K562 (cell line): Measurements from ENCODE around the gene HSD3B7. TPM values are rescaled to one million over a fixed set of nuclear protein-coding genes. Genes with fewer than 3 reads are reported as not detected.

Experiments used
- BRD4 ChIP-seq: fragments of 200-600 bp; sonication (generic); IDR thresholded peaks from 2 replicates; pipeline ENCODE4 v1.6.1; 2017; ENCODE audit warnings: inconsistent platforms
- FIP1L1 ChIP-seq: fragments of 200-400 bp; formaldehyde crosslinking; IDR thresholded peaks from 2 replicates; pipeline ENCODE4 v1.6.1; 2018; ENCODE audit warnings: mild to moderate bottlenecking, low read depth, low read length; ENCODE audit not compliant: poor library complexity, severe bottlenecking
- HDAC8 ChIP-seq: fragments of 450-650 bp; IDR thresholded peaks from 2 replicates; pipeline ENCODE4 v1.6.1; 2016; ENCODE audit warnings: mild to moderate bottlenecking, missing genetic modification characterization, moderate library complexity, missing compliant biosample characterization
- ZBED1 ChIP-seq: IDR thresholded peaks from 2 replicates; pipeline ENCODE4 v1.6.1; 2014
- ZKSCAN1 ChIP-seq: fragments of 150-350 bp; IDR thresholded peaks from 2 replicates; pipeline ENCODE4 v1.6.1; 2016; ENCODE audit warnings: low read depth, low read length
- ZNF431 ChIP-seq: sonication (generic); formaldehyde crosslinking; IDR thresholded peaks from 2 replicates; pipeline ENCODE4 v1.8.0; 2022; ENCODE audit warnings: mild to moderate bottlenecking, missing genetic modification reagents
- polyA plus RNA-seq, 8 experiments: library from polyadenylated mRNA; depleted of rRNA in 4 of 8; stranded (reverse) in 5 of 8; unstranded in 3 of 8; fragments of >200 nt; fragmentation: Nextera tagmentation in 2 of 8; fragmentation: Illumina TruSeq in 1 of 8; extraction: Ambion mirVana in 2 of 8; extraction: Trizol in 1 of 8; gene quantifications; 2 replicates each; pipeline versions ENCODE4 v1.2.1 to v1.2.3, GENCODE V29; 2011 to 2014; ENCODE audit warnings: inconsistent platforms in 1 of 8, missing spikeins in 1 of 8
- total RNA-seq, 7 experiments: library from RNA; depleted of rRNA in 6 of 7; stranded (reverse); fragments of >200 nt in 6 of 7; fragmentation: Illumina TruSeq in 2 of 7; extraction: Trizol in 2 of 7; gene quantifications; 2 replicates each; pipeline versions ENCODE4 v1.2.1 to v1.2.3, GENCODE V29; 2011 to 2021; ENCODE audit warnings: low replicate concordance in 1 of 7
- TF ChIP-seq, protein P1 (sequence below): sonication (generic); formaldehyde crosslinking; IDR thresholded peaks from 2 replicates; pipeline ENCODE4 v1.8.0; 2023; ENCODE audit warnings: mild to moderate bottlenecking, missing genetic modification reagents
- TF ChIP-seq, protein P2 (sequence below): IDR thresholded peaks from 2 replicates; pipeline ENCODE4 v1.6.1; 2011; ENCODE audit warnings: borderline replicate concordance, low read depth, mild to moderate bottlenecking, moderate library complexity, low read length; ENCODE audit not compliant: insufficient read depth, poor library complexity, severe bottlenecking
- TF ChIP-seq, protein P3 (sequence below): fragments of 450-650 bp; formaldehyde crosslinking; IDR thresholded peaks from 2 replicates; pipeline ENCODE4 v1.4.0; 2020; ENCODE audit warnings: mild to moderate bottlenecking
- TF ChIP-seq, protein P4 (sequence below), 2 experiments: fragments of 450-650 bp; IDR thresholded peaks; 2 replicates each; pipeline ENCODE4 v1.6.1; 2018; ENCODE audit warnings: mild to moderate bottlenecking in 2 of 2, low read depth in 1 of 2; ENCODE audit not compliant: partially characterized antibody in 2 of 2
- TF ChIP-seq, protein P5 (sequence below): fragments of 250-450 bp; sonication (Bioruptor Pico); IDR thresholded peaks from 2 replicates; pipeline ENCODE4 v1.5.0; 2020; ENCODE audit warnings: mild to moderate bottlenecking

HSD3B7 gene
- total and polyA plus RNA-seq, 9 of the 15 experiments (the other 6 are each of a cell fraction or from before 2014, with no cell fraction given): 5.4 to 49.1 (median 23.0) TPM

DNA sequence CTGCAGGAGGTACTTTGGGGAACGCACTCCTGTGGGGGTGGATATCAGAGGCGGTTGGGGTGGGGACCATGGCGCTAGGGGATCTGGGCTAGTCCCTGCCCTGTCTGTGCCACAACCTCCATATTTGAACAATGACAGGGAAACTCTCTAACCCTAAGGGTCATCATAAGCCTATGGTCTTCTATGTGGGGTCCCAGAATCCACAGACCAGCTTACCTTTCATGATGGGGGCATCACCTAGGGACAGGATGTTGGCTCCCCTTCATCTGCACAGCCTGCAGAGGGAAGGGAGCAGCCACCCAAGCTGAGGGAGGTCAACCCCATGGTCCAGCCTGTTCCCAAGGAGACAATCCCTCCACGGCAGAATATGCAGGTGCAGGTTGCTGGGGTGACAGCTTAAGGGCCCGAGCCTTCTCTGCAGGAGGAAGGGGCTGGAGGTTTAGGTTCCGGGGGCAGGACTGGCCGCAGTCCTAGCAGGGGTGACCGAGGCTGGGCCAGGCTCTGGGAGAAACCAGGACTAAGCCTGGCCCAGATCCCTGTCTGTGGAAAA is 34.4 kb upstream of the HSD3B7 start (continued):
- TF ChIP-seq, protein P1, sequence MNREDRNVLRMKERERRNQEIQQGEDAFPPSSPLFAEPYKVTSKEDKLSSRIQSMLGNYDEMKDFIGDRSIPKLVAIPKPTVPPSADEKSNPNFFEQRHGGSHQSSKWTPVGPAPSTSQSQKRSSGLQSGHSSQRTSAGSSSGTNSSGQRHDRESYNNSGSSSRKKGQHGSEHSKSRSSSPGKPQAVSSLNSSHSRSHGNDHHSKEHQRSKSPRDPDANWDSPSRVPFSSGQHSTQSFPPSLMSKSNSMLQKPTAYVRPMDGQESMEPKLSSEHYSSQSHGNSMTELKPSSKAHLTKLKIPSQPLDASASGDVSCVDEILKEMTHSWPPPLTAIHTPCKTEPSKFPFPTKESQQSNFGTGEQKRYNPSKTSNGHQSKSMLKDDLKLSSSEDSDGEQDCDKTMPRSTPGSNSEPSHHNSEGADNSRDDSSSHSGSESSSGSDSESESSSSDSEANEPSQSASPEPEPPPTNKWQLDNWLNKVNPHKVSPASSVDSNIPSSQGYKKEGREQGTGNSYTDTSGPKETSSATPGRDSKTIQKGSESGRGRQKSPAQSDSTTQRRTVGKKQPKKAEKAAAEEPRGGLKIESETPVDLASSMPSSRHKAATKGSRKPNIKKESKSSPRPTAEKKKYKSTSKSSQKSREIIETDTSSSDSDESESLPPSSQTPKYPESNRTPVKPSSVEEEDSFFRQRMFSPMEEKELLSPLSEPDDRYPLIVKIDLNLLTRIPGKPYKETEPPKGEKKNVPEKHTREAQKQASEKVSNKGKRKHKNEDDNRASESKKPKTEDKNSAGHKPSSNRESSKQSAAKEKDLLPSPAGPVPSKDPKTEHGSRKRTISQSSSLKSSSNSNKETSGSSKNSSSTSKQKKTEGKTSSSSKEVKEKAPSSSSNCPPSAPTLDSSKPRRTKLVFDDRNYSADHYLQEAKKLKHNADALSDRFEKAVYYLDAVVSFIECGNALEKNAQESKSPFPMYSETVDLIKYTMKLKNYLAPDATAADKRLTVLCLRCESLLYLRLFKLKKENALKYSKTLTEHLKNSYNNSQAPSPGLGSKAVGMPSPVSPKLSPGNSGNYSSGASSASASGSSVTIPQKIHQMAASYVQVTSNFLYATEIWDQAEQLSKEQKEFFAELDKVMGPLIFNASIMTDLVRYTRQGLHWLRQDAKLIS: no peak
- TF ChIP-seq HDAC8 (tag) (no peak), ZKSCAN1 (no peak), ZBED1 (0 out of 2 replicates have a peak, but pooled peaks have one; percentile 16), FIP1L1 (no peak), BRD4 (no peak), ZNF431 (CRISPR knock-in tag) (0 out of 2 replicates have a peak, but pooled peaks have one; percentile 22)
- TF ChIP-seq, protein P2, sequence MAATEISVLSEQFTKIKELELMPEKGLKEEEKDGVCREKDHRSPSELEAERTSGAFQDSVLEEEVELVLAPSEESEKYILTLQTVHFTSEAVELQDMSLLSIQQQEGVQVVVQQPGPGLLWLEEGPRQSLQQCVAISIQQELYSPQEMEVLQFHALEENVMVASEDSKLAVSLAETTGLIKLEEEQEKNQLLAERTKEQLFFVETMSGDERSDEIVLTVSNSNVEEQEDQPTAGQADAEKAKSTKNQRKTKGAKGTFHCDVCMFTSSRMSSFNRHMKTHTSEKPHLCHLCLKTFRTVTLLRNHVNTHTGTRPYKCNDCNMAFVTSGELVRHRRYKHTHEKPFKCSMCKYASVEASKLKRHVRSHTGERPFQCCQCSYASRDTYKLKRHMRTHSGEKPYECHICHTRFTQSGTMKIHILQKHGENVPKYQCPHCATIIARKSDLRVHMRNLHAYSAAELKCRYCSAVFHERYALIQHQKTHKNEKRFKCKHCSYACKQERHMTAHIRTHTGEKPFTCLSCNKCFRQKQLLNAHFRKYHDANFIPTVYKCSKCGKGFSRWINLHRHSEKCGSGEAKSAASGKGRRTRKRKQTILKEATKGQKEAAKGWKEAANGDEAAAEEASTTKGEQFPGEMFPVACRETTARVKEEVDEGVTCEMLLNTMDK: no peak
- TF ChIP-seq, protein P3, sequence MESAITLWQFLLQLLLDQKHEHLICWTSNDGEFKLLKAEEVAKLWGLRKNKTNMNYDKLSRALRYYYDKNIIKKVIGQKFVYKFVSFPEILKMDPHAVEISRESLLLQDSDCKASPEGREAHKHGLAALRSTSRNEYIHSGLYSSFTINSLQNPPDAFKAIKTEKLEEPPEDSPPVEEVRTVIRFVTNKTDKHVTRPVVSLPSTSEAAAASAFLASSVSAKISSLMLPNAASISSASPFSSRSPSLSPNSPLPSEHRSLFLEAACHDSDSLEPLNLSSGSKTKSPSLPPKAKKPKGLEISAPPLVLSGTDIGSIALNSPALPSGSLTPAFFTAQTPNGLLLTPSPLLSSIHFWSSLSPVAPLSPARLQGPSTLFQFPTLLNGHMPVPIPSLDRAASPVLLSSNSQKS: no peak
- TF ChIP-seq, protein P4, sequence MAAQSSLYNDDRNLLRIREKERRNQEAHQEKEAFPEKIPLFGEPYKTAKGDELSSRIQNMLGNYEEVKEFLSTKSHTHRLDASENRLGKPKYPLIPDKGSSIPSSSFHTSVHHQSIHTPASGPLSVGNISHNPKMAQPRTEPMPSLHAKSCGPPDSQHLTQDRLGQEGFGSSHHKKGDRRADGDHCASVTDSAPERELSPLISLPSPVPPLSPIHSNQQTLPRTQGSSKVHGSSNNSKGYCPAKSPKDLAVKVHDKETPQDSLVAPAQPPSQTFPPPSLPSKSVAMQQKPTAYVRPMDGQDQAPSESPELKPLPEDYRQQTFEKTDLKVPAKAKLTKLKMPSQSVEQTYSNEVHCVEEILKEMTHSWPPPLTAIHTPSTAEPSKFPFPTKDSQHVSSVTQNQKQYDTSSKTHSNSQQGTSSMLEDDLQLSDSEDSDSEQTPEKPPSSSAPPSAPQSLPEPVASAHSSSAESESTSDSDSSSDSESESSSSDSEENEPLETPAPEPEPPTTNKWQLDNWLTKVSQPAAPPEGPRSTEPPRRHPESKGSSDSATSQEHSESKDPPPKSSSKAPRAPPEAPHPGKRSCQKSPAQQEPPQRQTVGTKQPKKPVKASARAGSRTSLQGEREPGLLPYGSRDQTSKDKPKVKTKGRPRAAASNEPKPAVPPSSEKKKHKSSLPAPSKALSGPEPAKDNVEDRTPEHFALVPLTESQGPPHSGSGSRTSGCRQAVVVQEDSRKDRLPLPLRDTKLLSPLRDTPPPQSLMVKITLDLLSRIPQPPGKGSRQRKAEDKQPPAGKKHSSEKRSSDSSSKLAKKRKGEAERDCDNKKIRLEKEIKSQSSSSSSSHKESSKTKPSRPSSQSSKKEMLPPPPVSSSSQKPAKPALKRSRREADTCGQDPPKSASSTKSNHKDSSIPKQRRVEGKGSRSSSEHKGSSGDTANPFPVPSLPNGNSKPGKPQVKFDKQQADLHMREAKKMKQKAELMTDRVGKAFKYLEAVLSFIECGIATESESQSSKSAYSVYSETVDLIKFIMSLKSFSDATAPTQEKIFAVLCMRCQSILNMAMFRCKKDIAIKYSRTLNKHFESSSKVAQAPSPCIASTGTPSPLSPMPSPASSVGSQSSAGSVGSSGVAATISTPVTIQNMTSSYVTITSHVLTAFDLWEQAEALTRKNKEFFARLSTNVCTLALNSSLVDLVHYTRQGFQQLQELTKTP (IDR thresholded peaks at IDR 0.05; ENCODE audit: low read depth in 1 of 2, partially characterized antibody in 2 of 2): no peak
- TF ChIP-seq, protein P5, sequence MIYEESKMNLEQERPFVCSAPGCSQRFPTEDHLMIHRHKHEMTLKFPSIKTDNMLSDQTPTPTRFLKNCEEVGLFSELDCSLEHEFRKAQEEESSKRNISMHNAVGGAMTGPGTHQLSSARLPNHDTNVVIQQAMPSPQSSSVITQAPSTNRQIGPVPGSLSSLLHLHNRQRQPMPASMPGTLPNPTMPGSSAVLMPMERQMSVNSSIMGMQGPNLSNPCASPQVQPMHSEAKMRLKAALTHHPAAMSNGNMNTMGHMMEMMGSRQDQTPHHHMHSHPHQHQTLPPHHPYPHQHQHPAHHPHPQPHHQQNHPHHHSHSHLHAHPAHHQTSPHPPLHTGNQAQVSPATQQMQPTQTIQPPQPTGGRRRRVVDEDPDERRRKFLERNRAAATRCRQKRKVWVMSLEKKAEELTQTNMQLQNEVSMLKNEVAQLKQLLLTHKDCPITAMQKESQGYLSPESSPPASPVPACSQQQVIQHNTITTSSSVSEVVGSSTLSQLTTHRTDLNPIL: no peak
